Nephron progenitor cell (in vitro differentiated cells): ENCODE results near the gene MBNL2.

Experiments used
- DNase-seq: peaks from one replicate; pipeline ENCODE4 v3.0.0; 2021
- H3K27ac Mint-ChIP-seq: 2 replicates; pipeline ENCODE4 v1.8.0; 2021; ENCODE audit warnings: mild to moderate bottlenecking, moderate library complexity, mixed read lengths
- H3K27me3 Mint-ChIP-seq: 2 replicates; pipeline ENCODE4 v1.8.0; 2021; ENCODE audit warnings: mild to moderate bottlenecking, low read depth, mixed read lengths; ENCODE audit not compliant: poor library complexity
- H3K36me3 Mint-ChIP-seq: 2 replicates; pipeline ENCODE4 v1.8.0; 2021; ENCODE audit warnings: low read depth, mixed read lengths
- H3K4me1 Mint-ChIP-seq: 2 replicates; pipeline ENCODE4 v1.8.0; 2021; ENCODE audit warnings: mixed read lengths
- H3K4me3 Mint-ChIP-seq: 2 replicates; pipeline ENCODE4 v1.8.0; 2021; ENCODE audit warnings: mild to moderate bottlenecking, moderate library complexity, mixed read lengths
- H3K9me3 Mint-ChIP-seq: 2 replicates; pipeline ENCODE4 v1.8.0; 2021; ENCODE audit warnings: mild to moderate bottlenecking, moderate library complexity, mixed read lengths
- CTCF ChIP-seq: fragments of 200-600 bp; sonication (generic); IDR thresholded peaks from 2 replicates; pipeline ENCODE4 v1.5.0; 2021; ENCODE audit warnings: antibody characterized with exemption

Gene MBNL2

GRCh38 chr13:97257228-97257755 lies 35.2 kb downstream of the MBNL2 start:
- Mint-ChIP-seq H3K4me1 (peaks cover 65% of the 10 kb centered on the region), H3K9me3 (peaks cover 4% of the 10 kb centered on the region), H3K36me3 (peaks cover 30% of the 10 kb centered on the region), H3K27me3 (peaks cover 3% of the 10 kb centered on the region), H3K4me3 (no peak overlapping the region), H3K27ac (no peak overlapping the region)
- TF ChIP-seq CTCF: no peak
- no peak for DNase-seq

- H3K36me3 Mint-ChIP-seq: peaks cover 33% of the 10 kb centered on the region
- H3K27ac Mint-ChIP-seq: peak overlapping the region; percentile 30
- H3K27me3 Mint-ChIP-seq: peaks cover 6% of the 10 kb centered on the region
- no peak overlapping the region for H3K4me3 Mint-ChIP-seq
- H3K9me3 Mint-ChIP-seq: peaks cover 4% of the 10 kb centered on the region
- DNase-seq: no peak
- peaks cover 71% of the 10 kb centered on the region for H3K4me1 Mint-ChIP-seq
- no peak for TF ChIP-seq CTCF
These were observed 36.0 kb downstream of the MBNL2 start for GRCh38 chr13:97257800-97258799.

DNA sequence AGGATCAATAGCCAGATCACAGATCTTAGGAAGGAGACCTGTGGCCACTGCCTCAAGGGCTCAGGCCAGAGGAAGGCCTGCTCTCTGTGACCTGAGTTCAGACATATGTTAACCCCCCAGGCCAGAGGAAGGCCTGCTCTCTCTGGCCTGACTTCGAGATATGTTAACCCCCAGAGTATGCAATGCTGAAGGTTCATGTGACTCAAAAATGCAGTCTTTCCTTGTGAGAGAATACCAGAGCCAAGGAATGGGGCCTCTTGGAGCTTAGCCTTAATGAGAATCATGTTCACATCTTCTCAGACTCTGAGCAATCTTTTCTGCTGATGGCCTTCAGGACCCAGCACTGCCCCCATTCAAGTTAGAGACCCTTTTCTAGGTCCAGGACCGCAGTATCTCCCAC lies 36.7 kb downstream of the MBNL2 start:
- H3K4me3 Mint-ChIP-seq: no peak overlapping the region
- no peak for DNase-seq
- H3K27ac Mint-ChIP-seq: peak overlapping the region; percentile 88
- H3K4me1 Mint-ChIP-seq: peaks cover 73% of the 10 kb centered on the region
- TF ChIP-seq CTCF: no peak
- peaks cover 8% of the 10 kb centered on the region for H3K27me3 Mint-ChIP-seq
- H3K9me3 Mint-ChIP-seq: peaks cover 4% of the 10 kb centered on the region
- H3K36me3 Mint-ChIP-seq: peaks cover 35% of the 10 kb centered on the region

GRCh38 chr13:97259410-97259797 lies 37.3 kb downstream of the MBNL2 start:
- H3K36me3 Mint-ChIP-seq: peaks cover 36% of the 10 kb centered on the region
- H3K4me1 Mint-ChIP-seq: peaks cover 72% of the 10 kb centered on the region
- peaks cover 8% of the 10 kb centered on the region for H3K27me3 Mint-ChIP-seq
- no peak for TF ChIP-seq CTCF
- peaks cover 4% of the 10 kb centered on the region for H3K9me3 Mint-ChIP-seq
- no peak for DNase-seq
- H3K4me3 Mint-ChIP-seq: no peak overlapping the region
- peak overlapping the region; percentile 88 for H3K27ac Mint-ChIP-seq

DNA sequence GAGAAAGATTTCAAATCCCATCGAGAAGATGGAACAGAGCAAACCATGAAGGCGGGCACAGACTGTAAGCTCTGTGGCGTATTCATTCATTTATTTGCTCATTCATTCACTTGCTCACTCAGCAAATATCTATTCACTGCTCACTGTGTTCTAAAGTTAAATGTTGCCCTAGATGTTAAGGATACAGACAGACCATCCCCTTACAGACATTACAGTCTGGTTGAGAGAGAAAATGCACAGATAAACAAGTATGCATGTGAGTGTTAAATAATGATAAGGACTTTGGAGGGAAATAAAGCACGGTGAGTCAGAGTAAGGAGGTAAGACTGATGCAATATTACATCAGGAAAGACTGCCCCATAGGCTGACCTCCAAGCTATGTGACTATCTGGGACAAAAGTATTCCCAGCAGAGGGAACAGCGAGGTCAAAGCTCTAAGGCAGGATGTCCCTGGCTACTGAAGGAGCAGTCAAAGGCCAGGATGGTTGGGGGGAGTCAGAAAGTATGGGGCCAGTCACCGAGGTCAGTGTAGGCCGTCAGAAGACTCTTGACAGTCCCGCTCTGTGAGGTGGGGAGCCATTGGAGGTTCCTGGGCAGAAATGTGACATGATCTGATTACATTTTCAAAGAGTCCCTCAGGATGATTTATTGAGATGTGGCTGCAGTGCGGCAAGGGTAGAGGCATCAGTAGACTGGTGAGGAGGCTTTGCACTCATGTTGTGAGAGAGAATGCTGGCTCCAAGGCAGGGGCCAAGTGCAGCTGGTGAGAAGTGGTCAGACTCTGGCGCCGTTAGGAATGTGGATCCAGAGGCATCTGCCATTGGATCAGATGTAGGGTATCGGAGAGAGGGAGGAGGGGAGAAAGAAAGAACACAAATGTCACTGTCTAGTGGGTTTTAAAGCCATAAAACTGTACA lies 37.9 kb downstream of the MBNL2 start:
- Mint-ChIP-seq H3K9me3 (peaks cover 4% of the 10 kb centered on the region), H3K4me3 (peak overlapping the region; percentile 15), H3K4me1 (peaks cover 66% of the 10 kb centered on the region), H3K27me3 (peaks cover 8% of the 10 kb centered on the region), H3K36me3 (peaks cover 40% of the 10 kb centered on the region), H3K27ac (peak overlapping the region; percentile 88)
- TF ChIP-seq CTCF: no peak
- DNase-seq: peak; percentile 19
